Measurements from ENCODE around the gene CD209. TPM values are rescaled to one million over a fixed set of nuclear protein-coding genes. Genes with fewer than 3 reads are reported as not detected.

Gene CD209
- total and polyA plus RNA-seq, 4 donors, result 0.57 to 3.3 (median 1.8) TPM

GRCh38 chr19:7763696-7764095, 16.4 kb upstream of the CD209 start:
- TF ChIP-seq CTCF (IDR thresholded peaks at IDR 0.05; ENCODE audit: control extremely low read depth, extremely low read depth), result no peak
- Histone ChIP-seq H3K9me3 (ENCODE audit: control insufficient read depth in 4 of 4, insufficient read depth in 3 of 4, low read length in 3 of 4) (peaks cover 0 to 5% (median 3%) of the 10 kb centered on the region in 4 donors), H3K27me3 (ENCODE audit: control insufficient read depth in 3 of 3, insufficient read depth in 3 of 3, low read length in 2 of 3) (peaks cover 0 to 2% (median 0%) of the 10 kb centered on the region in 3 donors), H3K36me3 (ENCODE audit: control insufficient read depth in 4 of 4, insufficient read depth in 4 of 4, low read length in 4 of 4) (no peaks in the 10 kb centered on the region), H3K27ac (ENCODE audit: low read depth in 1 of 2, low read length in 1 of 2) (no peak overlapping the region), H3K4me1 (ENCODE audit: control insufficient read depth in 5 of 5, insufficient read depth in 5 of 5, low read length in 5 of 5) (no peaks in the 10 kb centered on the region), H3K9ac (ENCODE audit: insufficient read depth in 1 of 2, low read length in 2 of 2) (no peak overlapping the region), H3K4me3 (no peak overlapping the region)
- 44 to 79% methylated on average over 1 of the region's 1 CpG for WGBS, 2 donors
- ATAC-seq (ENCODE audit: insufficient read depth, low FRiP score), result no peak
- no peak for DNase-seq

- no peaks in the 10 kb centered on the region for H3K4me1 ChIP-seq (ENCODE audit: control insufficient read depth in 5 of 5, insufficient read depth in 5 of 5, low read length in 5 of 5)
- H3K27ac ChIP-seq (ENCODE audit: low read depth in 1 of 2, low read length in 1 of 2), result no peak within 1 kb of the TSS
- no peaks in the 10 kb centered on the region for H3K36me3 ChIP-seq (ENCODE audit: control insufficient read depth in 4 of 4, insufficient read depth in 4 of 4, low read length in 4 of 4)
- no peak within 1 kb of the TSS for H3K9ac ChIP-seq (ENCODE audit: insufficient read depth in 1 of 2, low read length in 2 of 2)
- peaks cover 0 to 12% (median 8%) of the 10 kb centered on the region in 4 donors for H3K9me3 ChIP-seq (ENCODE audit: control insufficient read depth in 4 of 4, insufficient read depth in 3 of 4, low read length in 3 of 4)
- H3K4me3 ChIP-seq, result no peak within 1 kb of the TSS
- no peaks in the 10 kb centered on the region for H3K27me3 ChIP-seq (ENCODE audit: control insufficient read depth in 3 of 3, insufficient read depth in 3 of 3, low read length in 2 of 3)
- no peak for TF ChIP-seq CTCF (IDR thresholded peaks at IDR 0.05; ENCODE audit: control extremely low read depth, extremely low read depth)
- no peak for ATAC-seq (ENCODE audit: insufficient read depth, low FRiP score)
- 62 to 80% methylated on average over 8 of the region's 8 CpGs for WGBS, 2 donors
- no peak for DNase-seq
Observed at GRCh38 chr19:7762719-7763293, 15.5 kb upstream of the CD209 start, which contains the start of gene CLEC4M. Gene CLEC4M, plus strand, starts transcription at chr19:7763243. Its CDS starts 24 bp downstream, at chr19:7763267.

GRCh38 chr19:7759156-7759555, 11.8 kb upstream of the CD209 start:
- H3K4me3 ChIP-seq, result no peak overlapping the region
- ATAC-seq (ENCODE audit: insufficient read depth, low FRiP score) (no peak), DNase-seq (no peak)
- H3K27ac ChIP-seq (ENCODE audit: low read depth in 1 of 2, low read length in 1 of 2), result no peak overlapping the region
- H3K36me3 ChIP-seq (ENCODE audit: control insufficient read depth in 4 of 4, insufficient read depth in 4 of 4, low read length in 4 of 4), result no peaks in the 10 kb centered on the region
- H3K27me3 ChIP-seq (ENCODE audit: control insufficient read depth in 3 of 3, insufficient read depth in 3 of 3, low read length in 2 of 3), result no peaks in the 10 kb centered on the region
- 98 to 99% methylated on average over 1 of the region's 1 CpG for WGBS, 2 donors
- H3K4me1 ChIP-seq (ENCODE audit: control insufficient read depth in 5 of 5, insufficient read depth in 5 of 5, low read length in 5 of 5), result no peaks in the 10 kb centered on the region
- H3K9me3 ChIP-seq (ENCODE audit: control insufficient read depth in 4 of 4, insufficient read depth in 3 of 4, low read length in 3 of 4), result peaks cover 0 to 16% (median 10%) of the 10 kb centered on the region in 4 donors
- no peak overlapping the region for H3K9ac ChIP-seq (ENCODE audit: insufficient read depth in 1 of 2, low read length in 2 of 2)
- TF ChIP-seq CTCF (IDR thresholded peaks at IDR 0.05; ENCODE audit: control extremely low read depth, extremely low read depth), result no peak

GRCh38 chr19:7757358-7757757, 10.0 kb upstream of the CD209 start:
- H3K9ac ChIP-seq (ENCODE audit: insufficient read depth in 1 of 2, low read length in 2 of 2), result no peak overlapping the region
- H3K27me3 ChIP-seq (ENCODE audit: control insufficient read depth in 3 of 3, insufficient read depth in 3 of 3, low read length in 2 of 3), result no peaks in the 10 kb centered on the region
- H3K27ac ChIP-seq (ENCODE audit: low read depth in 1 of 2, low read length in 1 of 2), result no peak overlapping the region
- H3K9me3 ChIP-seq (ENCODE audit: control insufficient read depth in 4 of 4, insufficient read depth in 3 of 4, low read length in 3 of 4), result peaks cover 0 to 16% (median 10%) of the 10 kb centered on the region in 4 donors
- no peaks in the 10 kb centered on the region for H3K36me3 ChIP-seq (ENCODE audit: control insufficient read depth in 4 of 4, insufficient read depth in 4 of 4, low read length in 4 of 4)
- no peaks in the 10 kb centered on the region for H3K4me1 ChIP-seq (ENCODE audit: control insufficient read depth in 5 of 5, insufficient read depth in 5 of 5, low read length in 5 of 5)
- DNase-seq (no peak), ATAC-seq (ENCODE audit: insufficient read depth, low FRiP score) (no peak)
- no peak for TF ChIP-seq CTCF (IDR thresholded peaks at IDR 0.05; ENCODE audit: control extremely low read depth, extremely low read depth)
- WGBS, 2 donors, result 88 to 96% methylated on average over 3 of the region's 3 CpGs
- no peak overlapping the region for H3K4me3 ChIP-seq
